ENCODE measurements around the gene DCTN3. TPM values are rescaled to one million over a fixed set of nuclear protein-coding genes. Genes with fewer than 3 reads are reported as not detected.

DCTN3 gene
- total and polyA plus RNA-seq, 3 experiments from 2014 or later, result 83.3 to 128 (median 83.4) TPM

DNA sequence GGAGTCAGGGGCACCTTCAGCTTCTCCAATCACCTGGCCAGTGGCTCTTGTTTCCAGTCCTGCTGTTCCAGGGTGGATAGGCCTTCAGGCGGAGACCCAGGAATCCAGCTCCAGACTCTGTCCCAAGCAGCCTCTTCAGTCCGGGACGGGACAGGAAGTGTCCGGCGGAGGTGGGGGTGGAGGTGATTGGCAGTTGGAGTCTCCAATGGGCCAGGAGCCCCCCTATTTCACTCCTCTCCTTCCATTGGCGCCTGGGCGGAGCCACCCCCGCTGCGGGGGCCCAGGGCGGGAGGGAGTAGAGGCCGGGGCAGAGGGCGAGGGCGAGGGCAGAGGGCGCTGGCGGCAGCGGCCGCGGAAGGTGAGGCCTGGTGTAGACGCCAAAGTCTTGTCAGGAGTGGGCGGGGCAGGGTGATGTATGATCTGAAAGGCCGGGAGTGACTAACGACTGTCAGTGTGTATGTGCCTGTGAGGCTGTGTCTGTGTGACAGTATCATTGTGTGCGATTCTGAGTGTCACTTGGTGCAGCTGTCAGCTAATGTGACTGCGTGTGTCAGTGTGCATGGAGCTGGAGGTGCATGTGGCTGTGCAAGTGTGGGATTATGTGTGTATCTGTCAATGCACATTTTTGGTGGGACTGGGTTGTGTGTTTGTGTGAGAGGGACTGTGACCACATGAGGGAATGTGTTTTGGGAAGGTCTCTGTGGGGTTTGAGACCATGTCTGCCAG, 31.7 kb upstream of the DCTN3 start, which contains the start of gene IL11RA:
TSS of gene IL11RA (plus strand) at position 310 of the 726 bp plus-strand sequence. CDS start 3,033 bp downstream, outside the sequence.
- peaks cover 0 to 3% of the 10 kb centered on the region in 2 donors for H3K27me3 Mint-ChIP-seq
- Histone ChIP-seq H3K27me3 (ENCODE audit: insufficient read depth, low read length, poor library complexity, severe bottlenecking) (no peaks in the 10 kb centered on the region), H3K36me3 (ENCODE audit: insufficient read depth, low read length) (peaks cover 19% of the 10 kb centered on the region), H3K4me1 (ENCODE audit: insufficient read depth, low read length) (peaks cover 32% of the 10 kb centered on the region), H3K27ac (ENCODE audit: low read depth, low read length) (peak within 1 kb of the TSS; percentile 40), H3K4me3 (ENCODE audit: low read length) (no peak within 1 kb of the TSS), H3K9me3 (ENCODE audit: low read length) (no peaks in the 10 kb centered on the region)
- H3K9me3 Mint-ChIP-seq, result no peaks in the 10 kb centered on the region
- ChIA-PET POLR2A (interaction anchor here (1.1 kb wide), 1 partner anchor 15 kb away, joined by 3 read pairs; the partner anchor contains the start of gene SIGMAR1), CTCF (interaction anchor here (1.7 to 7.6 kb wide), 2 partner anchors 13 to 39 kb away, joined by 3 to 54 read pairs; a partner anchor contains a TSS)
- peak within 1 kb of the TSS; percentile 0 to 89 (median 62) for H3K27ac Mint-ChIP-seq
- peak within 1 kb of the TSS in 2 of 7 donors; percentile 3 to 58 for H3K4me3 Mint-ChIP-seq
- H3K36me3 Mint-ChIP-seq, result peaks cover 4 to 48% (median 6%) of the 10 kb centered on the region in 3 donors
- H3K4me1 Mint-ChIP-seq, result peaks cover 36 to 55% (median 41%) of the 10 kb centered on the region in 3 donors
- DNase-seq, result no peak

- no peak overlapping the region for H3K4me3 ChIP-seq (ENCODE audit: low read length)
- Mint-ChIP-seq H3K27me3 (peaks cover 0 to 3% of the 10 kb centered on the region in 2 donors), H3K4me3 (no peak overlapping the region), H3K27ac (peak overlapping the region in 3 of 8 donors; percentile 15 to 68 (median 61)), H3K36me3 (peaks cover 4 to 55% (median 6%) of the 10 kb centered on the region in 3 donors), H3K4me1 (peaks cover 40 to 62% (median 45%) of the 10 kb centered on the region in 3 donors), H3K9me3 (no peaks in the 10 kb centered on the region)
- no peak for DNase-seq
- CTCF ChIA-PET, result interaction anchor here (1.7 to 7.6 kb wide), 2 partner anchors 14 to 38 kb away, joined by 3 to 54 read pairs; a partner anchor contains a TSS
- POLR2A ChIA-PET, result interaction anchor here (1.3 kb wide), 1 partner anchor 31 kb away, joined by 3 read pairs; the partner anchor contains the start of gene DCTN3
- H3K36me3 ChIP-seq (ENCODE audit: insufficient read depth, low read length), result peaks cover 19% of the 10 kb centered on the region
- peak overlapping the region; percentile 40 for H3K27ac ChIP-seq (ENCODE audit: low read depth, low read length)
- H3K4me1 ChIP-seq (ENCODE audit: insufficient read depth, low read length), result peaks cover 34% of the 10 kb centered on the region
- H3K9me3 ChIP-seq (ENCODE audit: low read length), result no peaks in the 10 kb centered on the region
- H3K27me3 ChIP-seq (ENCODE audit: insufficient read depth, low read length, poor library complexity, severe bottlenecking), result no peaks in the 10 kb centered on the region
Measured at GRCh38 chr9:34651321-34651720, 31.0 kb upstream of the DCTN3 start.

DNA sequence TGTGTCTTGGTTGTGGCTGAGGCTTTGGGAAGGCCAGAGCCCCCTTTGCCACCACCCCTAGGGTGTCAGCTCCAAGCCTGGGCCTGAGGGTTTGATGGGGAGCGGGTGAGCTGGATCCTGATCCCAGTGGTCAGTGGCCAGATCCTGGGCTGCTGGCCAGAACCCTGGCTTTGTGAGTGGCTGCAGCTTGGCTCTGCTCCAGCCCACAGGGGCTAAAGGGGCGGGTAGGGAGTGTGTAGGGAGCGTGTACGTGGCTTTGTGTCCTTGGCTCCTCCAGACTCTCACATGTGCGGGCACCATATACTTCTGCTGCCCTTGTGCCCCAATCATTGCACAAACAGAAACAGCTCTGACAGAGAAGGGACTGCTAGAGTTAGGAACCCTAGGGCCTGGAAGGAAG, 30.5 kb upstream of the DCTN3 start:
- Histone ChIP-seq H3K4me1 (ENCODE audit: insufficient read depth, low read length) (peaks cover 39% of the 10 kb centered on the region), H3K27me3 (ENCODE audit: insufficient read depth, low read length, poor library complexity, severe bottlenecking) (no peaks in the 10 kb centered on the region), H3K4me3 (ENCODE audit: low read length) (no peak overlapping the region), H3K36me3 (ENCODE audit: insufficient read depth, low read length) (peaks cover 19% of the 10 kb centered on the region), H3K9me3 (ENCODE audit: low read length) (no peaks in the 10 kb centered on the region), H3K27ac (ENCODE audit: low read depth, low read length) (no peak overlapping the region)
- POLR2A ChIA-PET, result interaction anchor here (1.3 kb wide), 1 partner anchor 31 kb away, joined by 3 read pairs; the partner anchor contains the start of gene DCTN3
- H3K27me3 Mint-ChIP-seq, result peaks cover 0 to 3% of the 10 kb centered on the region in 2 donors
- peaks cover 4 to 55% (median 6%) of the 10 kb centered on the region in 3 donors for H3K36me3 Mint-ChIP-seq
- no peak for DNase-seq
- H3K27ac Mint-ChIP-seq, result peak overlapping the region in 2 of 8 donors; percentile 19 to 27
- no peak overlapping the region for H3K4me3 Mint-ChIP-seq
- CTCF ChIA-PET, result interaction anchor here (0.7 to 7.6 kb wide), 3 partner anchors 14 to 52 kb away, joined by 3 to 54 read pairs (median 3); a partner anchor contains a TSS
- H3K4me1 Mint-ChIP-seq, result peaks cover 44 to 67% (median 50%) of the 10 kb centered on the region in 3 donors
- no peaks in the 10 kb centered on the region for H3K9me3 Mint-ChIP-seq

DNA sequence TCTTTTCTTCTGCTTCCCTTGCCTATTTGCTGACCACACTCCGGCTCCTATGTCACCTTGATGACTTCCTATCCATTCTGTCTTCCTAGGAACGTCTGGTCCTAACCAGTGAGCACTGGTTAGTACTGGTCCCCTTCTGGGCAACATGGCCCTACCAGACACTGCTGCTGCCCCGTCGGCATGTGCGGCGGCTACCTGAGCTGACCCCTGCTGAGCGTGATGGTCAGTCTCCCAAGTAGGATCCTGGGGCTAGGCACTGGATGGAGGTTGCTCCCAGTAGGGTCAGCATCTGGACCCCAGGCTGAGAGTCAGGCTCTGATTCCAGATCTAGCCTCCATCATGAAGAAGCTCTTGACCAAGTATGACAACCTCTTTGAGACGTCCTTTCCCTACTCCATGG, 28.4 kb upstream of the DCTN3 start:
- peaks cover 43 to 62% (median 52%) of the 10 kb centered on the region in 3 donors for H3K4me1 Mint-ChIP-seq
- no peak for DNase-seq
- Histone ChIP-seq H3K4me1 (ENCODE audit: insufficient read depth, low read length) (peaks cover 39% of the 10 kb centered on the region), H3K4me3 (ENCODE audit: low read length) (no peak overlapping the region), H3K9me3 (ENCODE audit: low read length) (no peaks in the 10 kb centered on the region), H3K27ac (ENCODE audit: low read depth, low read length) (no peak overlapping the region), H3K36me3 (ENCODE audit: insufficient read depth, low read length) (peaks cover 19% of the 10 kb centered on the region), H3K27me3 (ENCODE audit: insufficient read depth, low read length, poor library complexity, severe bottlenecking) (no peaks in the 10 kb centered on the region)
- ChIA-PET POLR2A (interaction anchor here (3.3 kb wide), 1 partner anchor 12 kb away, joined by 66 read pairs; the partner anchor contains the start of gene SIGMAR1), CTCF (interaction anchor here (0.8 to 8.6 kb wide), 5 partner anchors 12 to 54 kb away, joined by 3 to 141 read pairs (median 27); partner anchors contain the start of genes CCL27 and SIGMAR1)
- peaks cover 4 to 55% (median 6%) of the 10 kb centered on the region in 3 donors for H3K36me3 Mint-ChIP-seq
- no peaks in the 10 kb centered on the region for H3K9me3 Mint-ChIP-seq
- H3K27ac Mint-ChIP-seq, result peak overlapping the region in 5 of 8 donors; percentile 37 to 92 (median 84)
- peak overlapping the region in 5 of 7 donors; percentile 37 to 64 (median 59) for H3K4me3 Mint-ChIP-seq
- no peaks in the 10 kb centered on the region for H3K27me3 Mint-ChIP-seq

GRCh38 chr9:34647651-34648050, 27.4 kb upstream of the DCTN3 start:
- Histone ChIP-seq H3K27ac (ENCODE audit: low read depth, low read length) (peak overlapping the region; percentile 83), H3K36me3 (ENCODE audit: insufficient read depth, low read length) (peaks cover 19% of the 10 kb centered on the region), H3K4me1 (ENCODE audit: insufficient read depth, low read length) (peaks cover 34% of the 10 kb centered on the region), H3K9me3 (ENCODE audit: low read length) (no peaks in the 10 kb centered on the region), H3K4me3 (ENCODE audit: low read length) (peak overlapping the region; percentile 95), H3K27me3 (ENCODE audit: insufficient read depth, low read length, poor library complexity, severe bottlenecking) (no peaks in the 10 kb centered on the region)
- no peaks in the 10 kb centered on the region for H3K9me3 Mint-ChIP-seq
- peaks cover 4 to 55% (median 6%) of the 10 kb centered on the region in 3 donors for H3K36me3 Mint-ChIP-seq
- peaks cover 37 to 53% (median 46%) of the 10 kb centered on the region in 3 donors for H3K4me1 Mint-ChIP-seq
- CTCF ChIA-PET, result interaction anchor here (0.7 to 8.6 kb wide), 8 partner anchors 9 to 55 kb away, joined by 3 to 141 read pairs (median 16); partner anchors contain the start of genes CCL27 and SIGMAR1
- peak overlapping the region; percentile 72 to 93 (median 90) for H3K27ac Mint-ChIP-seq
- no peaks in the 10 kb centered on the region for H3K27me3 Mint-ChIP-seq
- H3K4me3 Mint-ChIP-seq, result peak overlapping the region; percentile 90 to 97 (median 93)
- POLR2A ChIA-PET, result interaction anchor here (0.6 to 3.3 kb wide), 3 partner anchors 11 to 17 kb away, joined by 3 to 66 read pairs (median 20); partner anchors contain the start of gene SIGMAR1
- DNase-seq, result no peak

DNA sequence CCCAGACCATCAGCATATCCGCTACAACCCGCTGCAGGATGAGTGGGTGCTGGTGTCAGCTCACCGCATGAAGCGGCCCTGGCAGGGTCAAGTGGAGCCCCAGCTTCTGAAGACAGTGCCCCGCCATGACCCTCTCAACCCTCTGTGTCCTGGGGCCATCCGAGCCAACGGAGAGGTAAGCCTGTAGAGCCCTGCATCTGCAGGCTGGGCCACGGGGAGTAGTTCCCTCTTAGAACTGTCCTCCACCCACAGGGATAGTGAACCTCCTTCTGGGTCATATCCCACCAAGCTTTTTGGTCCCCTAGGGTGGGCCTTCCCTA, 26.7 kb upstream of the DCTN3 start:
- DNase-seq, result no peak
- peak overlapping the region; percentile 72 to 98 (median 91) for H3K27ac Mint-ChIP-seq
- H3K4me1 Mint-ChIP-seq, result peaks cover 31 to 47% (median 40%) of the 10 kb centered on the region in 3 donors
- H3K27me3 Mint-ChIP-seq, result no peaks in the 10 kb centered on the region
- H3K27ac ChIP-seq (ENCODE audit: low read depth, low read length), result peak overlapping the region; percentile 83
- ChIA-PET CTCF (interaction anchor here (1.1 to 8.6 kb wide), 14 partner anchors 9 to 56 kb away, joined by 4 to 141 read pairs (median 6); partner anchors contain the start of genes CCL27, DCTN3 and SIGMAR1), POLR2A (interaction anchor here (1.0 to 3.3 kb wide), 6 partner anchors 9 to 36 kb away, joined by 3 to 66 read pairs (median 6); partner anchors contain the start of genes DCTN3, RPP25L and SIGMAR1)
- peaks cover 19% of the 10 kb centered on the region for H3K36me3 ChIP-seq (ENCODE audit: insufficient read depth, low read length)
- H3K27me3 ChIP-seq (ENCODE audit: insufficient read depth, low read length, poor library complexity, severe bottlenecking), result no peaks in the 10 kb centered on the region
- H3K4me3 ChIP-seq (ENCODE audit: low read length), result peak overlapping the region; percentile 95
- no peaks in the 10 kb centered on the region for H3K9me3 Mint-ChIP-seq
- H3K36me3 Mint-ChIP-seq, result peaks cover 4 to 53% (median 6%) of the 10 kb centered on the region in 3 donors
- peaks cover 30% of the 10 kb centered on the region for H3K4me1 ChIP-seq (ENCODE audit: insufficient read depth, low read length)
- no peaks in the 10 kb centered on the region for H3K9me3 ChIP-seq (ENCODE audit: low read length)
- H3K4me3 Mint-ChIP-seq, result peak overlapping the region; percentile 90 to 97 (median 93)

GRCh38 chr9:34646211-34647083, 26.2 kb upstream of the DCTN3 start, which contains the start of gene GALT:
Gene GALT (plus strand): TSS chr9:34646675. CDS start chr9:34646705, 30 bp downstream.
- H3K9me3 ChIP-seq (ENCODE audit: low read length), result no peaks in the 10 kb centered on the region
- peak within 1 kb of the TSS; percentile 95 for H3K4me3 ChIP-seq (ENCODE audit: low read length)
- H3K27me3 Mint-ChIP-seq, result no peaks in the 10 kb centered on the region
- H3K27ac ChIP-seq (ENCODE audit: low read depth, low read length), result peak within 1 kb of the TSS; percentile 83
- peak; percentile 90 to 98 (median 96) for DNase-seq
- peaks cover 19% of the 10 kb centered on the region for H3K36me3 ChIP-seq (ENCODE audit: insufficient read depth, low read length)
- H3K4me3 Mint-ChIP-seq, result peak within 1 kb of the TSS; percentile 90 to 97 (median 93)
- H3K9me3 Mint-ChIP-seq, result no peaks in the 10 kb centered on the region
- POLR2A ChIA-PET, result interaction anchor here (1.0 to 3.3 kb wide), 7 partner anchors 9 to 35 kb away, joined by 3 to 66 read pairs (median 5); partner anchors contain the start of genes DCTN3, RPP25L and SIGMAR1
- CTCF ChIA-PET, result interaction anchor here (1.1 to 8.6 kb wide), 16 partner anchors 8 to 57 kb away, joined by 3 to 141 read pairs (median 4); partner anchors contain the start of genes CCL27, DCTN3, RPP25L and SIGMAR1
- no peaks in the 10 kb centered on the region for H3K27me3 ChIP-seq (ENCODE audit: insufficient read depth, low read length, poor library complexity, severe bottlenecking)
- peaks cover 4 to 50% (median 6%) of the 10 kb centered on the region in 3 donors for H3K36me3 Mint-ChIP-seq
- H3K4me1 ChIP-seq (ENCODE audit: insufficient read depth, low read length), result peaks cover 30% of the 10 kb centered on the region
- H3K4me1 Mint-ChIP-seq, result peaks cover 31 to 41% (median 36%) of the 10 kb centered on the region in 3 donors
- peak within 1 kb of the TSS; percentile 72 to 98 (median 91) for H3K27ac Mint-ChIP-seq
